Neural progenitor cell (in vitro differentiated cells): ENCODE data around the gene SAV1.
"Not testable (repeated sequence)": the region's sequence is repeated elsewhere in the genome, so short reads cannot be mapped to it uniquely, and the experiment has no call there.

Experiments
- EZH2 ChIP-seq: fragments of 200-600 bp; sonication (generic); IDR thresholded peaks from 2 replicates; pipeline ENCODE4 v1.6.1; 2017; ENCODE audit warnings: antibody characterized with exemption, mild to moderate bottlenecking, moderate library complexity
- EZH2phosphoT487 ChIP-seq: fragments of 200-600 bp; sonication (generic); IDR thresholded peaks from 2 replicates; pipeline ENCODE4 v1.6.1; 2017; ENCODE audit warnings: antibody characterized with exemption
- TF ChIP-seq, protein P1 (sequence below): fragments of 200-600 bp; sonication (generic); IDR thresholded peaks from 2 replicates; pipeline ENCODE4 v1.5.1; 2017; ENCODE audit warnings: antibody characterized with exemption, mild to moderate bottlenecking

- TF ChIP-seq, protein P1, sequence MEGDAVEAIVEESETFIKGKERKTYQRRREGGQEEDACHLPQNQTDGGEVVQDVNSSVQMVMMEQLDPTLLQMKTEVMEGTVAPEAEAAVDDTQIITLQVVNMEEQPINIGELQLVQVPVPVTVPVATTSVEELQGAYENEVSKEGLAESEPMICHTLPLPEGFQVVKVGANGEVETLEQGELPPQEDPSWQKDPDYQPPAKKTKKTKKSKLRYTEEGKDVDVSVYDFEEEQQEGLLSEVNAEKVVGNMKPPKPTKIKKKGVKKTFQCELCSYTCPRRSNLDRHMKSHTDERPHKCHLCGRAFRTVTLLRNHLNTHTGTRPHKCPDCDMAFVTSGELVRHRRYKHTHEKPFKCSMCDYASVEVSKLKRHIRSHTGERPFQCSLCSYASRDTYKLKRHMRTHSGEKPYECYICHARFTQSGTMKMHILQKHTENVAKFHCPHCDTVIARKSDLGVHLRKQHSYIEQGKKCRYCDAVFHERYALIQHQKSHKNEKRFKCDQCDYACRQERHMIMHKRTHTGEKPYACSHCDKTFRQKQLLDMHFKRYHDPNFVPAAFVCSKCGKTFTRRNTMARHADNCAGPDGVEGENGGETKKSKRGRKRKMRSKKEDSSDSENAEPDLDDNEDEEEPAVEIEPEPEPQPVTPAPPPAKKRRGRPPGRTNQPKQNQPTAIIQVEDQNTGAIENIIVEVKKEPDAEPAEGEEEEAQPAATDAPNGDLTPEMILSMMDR: not testable (repeated sequence)
- TF ChIP-seq EZH2, EZH2phosphoT487: not testable (repeated sequence)
Measured at GRCh38 chr14:50665300-50665699, 2.8 kb downstream of the SAV1 start.
